Caco-2 (cell line): ENCODE results near the gene SV2C. TPM values are rescaled to one million over a fixed set of nuclear protein-coding genes. Genes with fewer than 3 reads are reported as not detected.
A peak's percentile ranks its signal among the peaks of the same experiment; 100 is the strongest.

Source experiments
- BruUV-seq: library from RNA; stranded (reverse); fragments of 400-500 nt; replicated peaks from 2 replicates; lab custom pipeline; 2021; lab: Mats Ljungman, UMichigan
- CTCF ChIA-PET: fragments of 300-600 bp; sonication (Branson Sonifier 250); formaldehyde crosslinking; loops from one replicate; lab custom pipeline; 2022; ENCODE audit warnings: antibody characterized with exemption; lab: Charles Lee
- POLR2A ChIA-PET: fragments of 300-600 bp; sonication (Branson Sonifier 250); formaldehyde crosslinking; loops from one replicate; lab custom pipeline; 2022; ENCODE audit warnings: antibody characterized with exemption; lab: Charles Lee
- DNase-seq, 2 experiments: peaks; one replicate each; pipeline versions ENCODE4 v3.0.0 to v3.0.0-alpha.2; 2020 to 2022
- H3K27me3 ChIP-seq: replicated peaks from 2 replicates; pipeline ENCODE4 v1.6.0; 2011; ENCODE audit warnings: low read length; ENCODE audit not compliant: control insufficient read depth, insufficient read depth
- H3K36me3 ChIP-seq: 2 replicates; pipeline ENCODE4 v1.5.1; 2011; ENCODE audit warnings: low read length; ENCODE audit not compliant: control insufficient read depth, insufficient read depth
- H3K4me1 ChIP-seq: fragments of 250-450 bp; sonication (Bioruptor Pico); 2 replicates; pipeline ENCODE4 v1.5.1; 2020; ENCODE audit warnings: mild to moderate bottlenecking
- H3K4me3 ChIP-seq: 2 replicates; pipeline ENCODE4 v1.5.1; 2011; ENCODE audit warnings: low read depth, mild to moderate bottlenecking, control low read depth, low read length
- H3K9me3 ChIP-seq: fragments of 250-450 bp; sonication (Bioruptor Pico); 2 replicates; pipeline ENCODE4 v1.5.1; 2020; ENCODE audit warnings: mild to moderate bottlenecking, moderate library complexity
- H3K27ac Mint-ChIP-seq: one replicate; pipeline ENCODE4 v1.8.0; 2022; ENCODE audit warnings: mixed read lengths; ENCODE audit not compliant: unreplicated experiment
- H3K27me3 Mint-ChIP-seq: one replicate; pipeline ENCODE4 v1.8.0; 2022; ENCODE audit warnings: mixed read lengths; ENCODE audit not compliant: insufficient read depth, unreplicated experiment
- H3K36me3 Mint-ChIP-seq: one replicate; pipeline ENCODE4 v1.8.0; 2022; ENCODE audit warnings: mild to moderate bottlenecking, mixed read lengths; ENCODE audit not compliant: insufficient read depth, unreplicated experiment
- H3K4me1 Mint-ChIP-seq: one replicate; pipeline ENCODE4 v1.8.0; 2022; ENCODE audit warnings: low read depth, mixed read lengths; ENCODE audit not compliant: unreplicated experiment
- H3K4me3 Mint-ChIP-seq: one replicate; pipeline ENCODE4 v1.8.0; 2022; ENCODE audit warnings: mild to moderate bottlenecking, moderate library complexity, mixed read lengths; ENCODE audit not compliant: unreplicated experiment
- H3K9me3 Mint-ChIP-seq: one replicate; pipeline ENCODE4 v1.8.0; 2022; ENCODE audit warnings: mixed read lengths; ENCODE audit not compliant: unreplicated experiment
- intact Hi-C: fragments of 100-400 bp; cut with micrococcal nuclease; formaldehyde crosslinking; loops from one replicate; pipeline ENCODE4 v1.10.0; 2022; ENCODE audit not compliant: unreplicated experiment
- total RNA-seq: library from RNA; stranded (reverse); gene quantifications from 2 replicates; pipeline ENCODE4 v1.2.3, GENCODE V29; 2022
- TF ChIP-seq, protein P1 (sequence below), 2 experiments: fragments of 200-600 bp in 1 of 2; IDR thresholded peaks; 1 replicate in 1 of 2; 2 replicates in 1 of 2; pipeline versions ENCODE4 v1.5.1 to v1.8.0; 2011 to 2022; ENCODE audit warnings: antibody characterized with exemption in 1 of 2, control low read depth in 1 of 2, inconsistent platforms in 1 of 2, low read depth in 1 of 2, low read length in 1 of 2, mild to moderate bottlenecking in 1 of 2, moderate library complexity in 1 of 2; ENCODE audit not compliant: insufficient read depth in 1 of 2, severe bottlenecking in 1 of 2, unreplicated experiment in 1 of 2

The SV2C gene
- total RNA-seq, 1 experiment from 2014 or later, result not detected

DNA sequence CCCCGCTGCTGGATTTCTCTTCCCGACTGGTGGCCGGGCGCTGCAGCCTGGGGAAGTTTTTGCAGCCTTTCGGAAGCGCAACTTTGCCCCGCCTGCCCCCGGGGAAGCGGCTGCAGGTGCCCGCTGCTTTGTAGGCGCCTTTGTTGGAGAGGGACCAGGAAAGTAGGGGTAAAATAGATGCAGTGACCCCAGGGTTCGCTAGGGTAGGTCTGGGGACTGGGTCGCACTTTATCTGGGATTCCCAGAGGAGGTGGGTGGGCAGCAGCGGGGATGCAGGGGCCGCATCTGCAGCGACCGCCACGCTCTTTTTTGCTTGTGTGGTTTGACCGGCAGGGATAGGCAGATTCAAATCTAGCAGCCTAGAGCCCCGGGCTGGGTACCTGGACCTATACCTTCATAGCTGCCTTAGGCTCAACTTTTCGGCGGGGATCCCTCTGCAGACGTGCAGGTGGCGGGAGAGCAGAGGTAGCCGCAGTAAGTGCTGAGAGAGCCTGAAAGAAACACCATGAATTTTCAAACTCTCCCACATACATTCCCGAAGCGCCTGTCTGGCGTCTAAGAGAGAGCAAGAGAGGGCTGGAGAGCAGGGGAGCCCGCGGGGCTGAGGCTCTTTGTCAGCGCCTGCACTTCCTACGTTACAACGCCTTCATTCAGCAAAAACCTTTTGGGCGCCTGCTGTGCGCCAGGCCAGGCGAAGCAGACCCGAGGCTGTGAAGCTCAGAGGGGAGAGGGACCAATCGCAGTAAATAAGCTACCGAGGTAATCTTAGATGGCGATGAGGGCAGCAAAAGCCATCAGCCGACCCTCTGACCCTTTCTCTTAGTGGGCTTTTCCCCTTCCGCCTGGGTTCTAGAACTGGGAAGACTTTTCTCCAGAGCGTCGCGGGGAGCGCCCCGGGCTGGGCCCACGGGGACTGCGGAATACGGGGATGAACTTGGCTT, 642 bp downstream of the SV2C start:
- ChIA-PET POLR2A (no interaction called here), CTCF (no interaction called here)
- peak overlapping the region; percentile 68 for H3K4me3 Mint-ChIP-seq
- H3K27me3 Mint-ChIP-seq, result peaks cover 37% of the 10 kb centered on the region
- peak overlapping the region; percentile 16 for H3K4me3 ChIP-seq
- H3K27ac Mint-ChIP-seq, result no peak overlapping the region
- TF ChIP-seq, protein P1, sequence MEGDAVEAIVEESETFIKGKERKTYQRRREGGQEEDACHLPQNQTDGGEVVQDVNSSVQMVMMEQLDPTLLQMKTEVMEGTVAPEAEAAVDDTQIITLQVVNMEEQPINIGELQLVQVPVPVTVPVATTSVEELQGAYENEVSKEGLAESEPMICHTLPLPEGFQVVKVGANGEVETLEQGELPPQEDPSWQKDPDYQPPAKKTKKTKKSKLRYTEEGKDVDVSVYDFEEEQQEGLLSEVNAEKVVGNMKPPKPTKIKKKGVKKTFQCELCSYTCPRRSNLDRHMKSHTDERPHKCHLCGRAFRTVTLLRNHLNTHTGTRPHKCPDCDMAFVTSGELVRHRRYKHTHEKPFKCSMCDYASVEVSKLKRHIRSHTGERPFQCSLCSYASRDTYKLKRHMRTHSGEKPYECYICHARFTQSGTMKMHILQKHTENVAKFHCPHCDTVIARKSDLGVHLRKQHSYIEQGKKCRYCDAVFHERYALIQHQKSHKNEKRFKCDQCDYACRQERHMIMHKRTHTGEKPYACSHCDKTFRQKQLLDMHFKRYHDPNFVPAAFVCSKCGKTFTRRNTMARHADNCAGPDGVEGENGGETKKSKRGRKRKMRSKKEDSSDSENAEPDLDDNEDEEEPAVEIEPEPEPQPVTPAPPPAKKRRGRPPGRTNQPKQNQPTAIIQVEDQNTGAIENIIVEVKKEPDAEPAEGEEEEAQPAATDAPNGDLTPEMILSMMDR (IDR thresholded peaks at IDR 0.05; ENCODE audit: insufficient read depth in 1 of 2, low read depth in 1 of 2, low read length in 1 of 2, severe bottlenecking in 1 of 2, unreplicated experiment in 1 of 2), result no peak
- no peaks in the 10 kb centered on the region for H3K9me3 Mint-ChIP-seq
- no TSS peak for BruUV-seq
- peaks cover 8% of the 10 kb centered on the region for H3K4me1 Mint-ChIP-seq
- H3K9me3 ChIP-seq, result no peaks in the 10 kb centered on the region
- no peak for DNase-seq
- no peaks in the 10 kb centered on the region; the same call in none of the 2 replicates for H3K27me3 ChIP-seq
- no peaks in the 10 kb centered on the region for H3K36me3 Mint-ChIP-seq
- peaks cover 15% of the 10 kb centered on the region; the same call in 1 of the 2 replicates for H3K4me1 ChIP-seq
- H3K36me3 ChIP-seq, result no peaks in the 10 kb centered on the region
- intact Hi-C loops, result no loop called here

DNA sequence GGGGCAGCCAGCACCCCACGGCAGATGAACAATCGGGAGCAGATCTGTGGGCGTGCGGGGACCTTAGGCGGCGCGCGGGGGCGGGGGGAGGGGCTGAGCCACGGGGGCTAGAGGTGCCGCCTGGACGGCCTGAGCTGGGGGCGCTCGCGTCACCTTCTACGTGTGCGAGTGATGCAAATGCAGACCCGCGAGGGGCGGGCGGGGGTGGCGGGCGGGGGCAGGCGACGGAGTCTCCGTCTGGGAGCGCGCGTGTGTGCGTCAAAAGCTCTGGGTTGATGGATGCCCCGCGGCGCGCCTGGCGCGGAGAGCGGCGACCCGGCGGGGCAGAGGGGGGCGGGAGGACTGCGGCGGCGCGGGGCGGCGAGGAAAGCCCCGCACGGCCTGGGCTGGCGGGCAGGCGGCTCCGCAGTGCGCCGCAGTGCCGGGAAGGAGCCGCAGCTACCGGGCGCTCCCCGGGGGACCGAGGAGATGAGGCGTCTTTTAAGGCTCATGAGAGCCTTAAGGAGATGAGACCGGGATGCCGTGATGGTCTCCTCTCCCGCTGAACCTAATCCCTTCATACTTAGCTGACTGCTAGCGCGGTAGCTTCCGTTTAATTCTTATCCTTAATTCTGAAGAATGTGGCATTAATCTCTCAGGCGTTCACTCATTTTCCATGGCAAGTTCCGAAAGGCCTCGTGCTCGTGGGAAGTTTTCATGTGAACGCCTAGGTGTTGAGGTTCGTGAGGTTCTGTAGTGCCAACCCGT, 1.5 kb downstream of the SV2C start:
- Histone ChIP-seq H3K36me3 (no peaks in the 10 kb centered on the region), H3K9me3 (no peaks in the 10 kb centered on the region), H3K4me3 (no peak overlapping the region), H3K4me1 (peaks cover 15% of the 10 kb centered on the region; the same call in 1 of the 2 replicates), H3K27me3 (no peaks in the 10 kb centered on the region; the same call in none of the 2 replicates)
- CTCF ChIA-PET, result no interaction called here
- DNase-seq, result no peak
- H3K4me3 Mint-ChIP-seq, result peak overlapping the region; percentile 68
- POLR2A ChIA-PET, result no interaction called here
- no peaks in the 10 kb centered on the region for H3K9me3 Mint-ChIP-seq
- no peak overlapping the region for H3K27ac Mint-ChIP-seq
- peaks cover 34% of the 10 kb centered on the region for H3K27me3 Mint-ChIP-seq
- peaks cover 8% of the 10 kb centered on the region for H3K4me1 Mint-ChIP-seq
- TF ChIP-seq, protein P1 (IDR thresholded peaks at IDR 0.05; ENCODE audit: insufficient read depth in 1 of 2, low read depth in 1 of 2, low read length in 1 of 2, severe bottlenecking in 1 of 2, unreplicated experiment in 1 of 2), result no peak
- no peaks in the 10 kb centered on the region for H3K36me3 Mint-ChIP-seq
- intact Hi-C loops, result no loop called here
- no TSS peak for BruUV-seq

DNA sequence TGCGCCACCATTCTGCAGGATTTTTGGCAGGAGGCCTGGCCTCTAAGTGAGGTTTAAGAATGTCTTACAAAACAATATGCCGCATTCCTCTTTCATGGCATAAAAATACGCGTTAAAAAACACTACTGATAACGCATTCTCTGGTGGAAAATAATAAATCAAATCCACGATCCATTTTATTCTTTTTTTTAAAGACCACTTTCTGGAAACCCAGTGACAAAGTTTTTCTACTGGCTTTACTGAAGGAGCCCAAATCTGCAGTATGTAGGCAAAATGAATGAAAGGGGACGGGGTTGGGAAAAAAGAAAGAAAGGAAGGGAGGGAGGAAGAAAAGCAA, 2.0 kb downstream of the SV2C start:
- intact Hi-C loops, result no loop called here
- POLR2A ChIA-PET, result no interaction called here
- no peaks in the 10 kb centered on the region for H3K36me3 ChIP-seq
- no peaks in the 10 kb centered on the region for H3K9me3 ChIP-seq
- DNase-seq, result no peak
- H3K27ac Mint-ChIP-seq, result no peak overlapping the region
- no peak overlapping the region for H3K4me3 ChIP-seq
- no peaks in the 10 kb centered on the region for H3K36me3 Mint-ChIP-seq
- H3K27me3 Mint-ChIP-seq, result peaks cover 30% of the 10 kb centered on the region
- CTCF ChIA-PET, result no interaction called here
- H3K4me3 Mint-ChIP-seq, result no peak overlapping the region
- no TSS peak for BruUV-seq
- H3K4me1 ChIP-seq, result peaks cover 15% of the 10 kb centered on the region; the same call in 1 of the 2 replicates
- TF ChIP-seq, protein P1 (IDR thresholded peaks at IDR 0.05; ENCODE audit: insufficient read depth in 1 of 2, low read depth in 1 of 2, low read length in 1 of 2, severe bottlenecking in 1 of 2, unreplicated experiment in 1 of 2), result no peak
- H3K4me1 Mint-ChIP-seq, result peaks cover 8% of the 10 kb centered on the region
- H3K9me3 Mint-ChIP-seq, result no peaks in the 10 kb centered on the region
- H3K27me3 ChIP-seq, result no peaks in the 10 kb centered on the region; the same call in none of the 2 replicates
